GM10266 (cell line): ENCODE data around the gene GPX3.

Source experiments
- DNase-seq: peaks from one replicate; pipeline ENCODE4 v3.0.0; 2012; ENCODE audit errors: extremely low spot score
- TF ChIP-seq, protein P1 (sequence below): IDR thresholded peaks from 2 replicates; pipeline ENCODE4 v1.5.1; 2012; ENCODE audit warnings: mild to moderate bottlenecking, low read depth; ENCODE audit not compliant: control insufficient read depth, insufficient read depth; ENCODE audit errors: missing control alignments

The GPX3 gene, protein sequence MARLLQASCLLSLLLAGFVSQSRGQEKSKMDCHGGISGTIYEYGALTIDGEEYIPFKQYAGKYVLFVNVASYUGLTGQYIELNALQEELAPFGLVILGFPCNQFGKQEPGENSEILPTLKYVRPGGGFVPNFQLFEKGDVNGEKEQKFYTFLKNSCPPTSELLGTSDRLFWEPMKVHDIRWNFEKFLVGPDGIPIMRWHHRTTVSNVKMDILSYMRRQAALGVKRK

DNA sequence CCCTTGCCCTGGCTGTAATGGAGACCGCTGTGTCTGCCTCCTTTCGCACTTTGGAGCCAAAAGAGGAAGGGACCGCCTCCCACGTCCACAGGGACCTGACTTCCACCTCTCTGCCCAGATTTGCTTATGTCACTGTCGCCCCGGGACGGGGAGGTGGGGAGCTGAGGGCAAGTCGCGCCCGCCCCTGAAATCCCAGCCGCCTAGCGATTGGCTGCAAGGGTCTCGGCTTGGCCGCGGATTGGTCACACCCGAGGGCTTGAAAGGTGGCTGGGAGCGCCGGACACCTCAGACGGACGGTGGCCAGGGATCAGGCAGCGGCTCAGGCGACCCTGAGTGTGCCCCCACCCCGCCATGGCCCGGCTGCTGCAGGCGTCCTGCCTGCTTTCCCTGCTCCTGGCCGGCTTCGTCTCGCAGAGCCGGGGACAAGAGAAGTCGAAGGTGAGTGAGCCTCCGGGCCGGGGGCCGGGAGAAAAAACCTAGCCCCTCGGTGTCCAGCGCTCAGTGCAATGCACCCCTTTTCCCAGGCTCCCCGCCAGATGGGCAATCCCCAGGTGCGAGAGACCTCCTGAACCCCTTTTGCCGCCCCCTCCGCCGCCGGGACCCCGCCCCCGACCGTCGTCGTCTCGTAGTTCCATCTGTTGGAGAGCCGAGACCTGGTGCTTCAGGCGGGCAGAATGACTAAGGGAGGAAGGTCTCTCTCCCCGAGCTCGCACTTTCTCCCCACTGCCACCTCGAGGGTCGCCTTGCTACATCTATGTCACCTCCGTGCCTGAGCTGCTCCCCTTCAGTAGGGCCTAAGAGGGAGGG, at the start of gene GPX3:
Gene GPX3 (plus strand): TSS at position 288 of the 807 bp plus-strand sequence. CDS start 64 bp downstream, at position 352.
- peak; percentile 68 for DNase-seq
- TF ChIP-seq, protein P1, sequence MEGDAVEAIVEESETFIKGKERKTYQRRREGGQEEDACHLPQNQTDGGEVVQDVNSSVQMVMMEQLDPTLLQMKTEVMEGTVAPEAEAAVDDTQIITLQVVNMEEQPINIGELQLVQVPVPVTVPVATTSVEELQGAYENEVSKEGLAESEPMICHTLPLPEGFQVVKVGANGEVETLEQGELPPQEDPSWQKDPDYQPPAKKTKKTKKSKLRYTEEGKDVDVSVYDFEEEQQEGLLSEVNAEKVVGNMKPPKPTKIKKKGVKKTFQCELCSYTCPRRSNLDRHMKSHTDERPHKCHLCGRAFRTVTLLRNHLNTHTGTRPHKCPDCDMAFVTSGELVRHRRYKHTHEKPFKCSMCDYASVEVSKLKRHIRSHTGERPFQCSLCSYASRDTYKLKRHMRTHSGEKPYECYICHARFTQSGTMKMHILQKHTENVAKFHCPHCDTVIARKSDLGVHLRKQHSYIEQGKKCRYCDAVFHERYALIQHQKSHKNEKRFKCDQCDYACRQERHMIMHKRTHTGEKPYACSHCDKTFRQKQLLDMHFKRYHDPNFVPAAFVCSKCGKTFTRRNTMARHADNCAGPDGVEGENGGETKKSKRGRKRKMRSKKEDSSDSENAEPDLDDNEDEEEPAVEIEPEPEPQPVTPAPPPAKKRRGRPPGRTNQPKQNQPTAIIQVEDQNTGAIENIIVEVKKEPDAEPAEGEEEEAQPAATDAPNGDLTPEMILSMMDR = no peak

DNA sequence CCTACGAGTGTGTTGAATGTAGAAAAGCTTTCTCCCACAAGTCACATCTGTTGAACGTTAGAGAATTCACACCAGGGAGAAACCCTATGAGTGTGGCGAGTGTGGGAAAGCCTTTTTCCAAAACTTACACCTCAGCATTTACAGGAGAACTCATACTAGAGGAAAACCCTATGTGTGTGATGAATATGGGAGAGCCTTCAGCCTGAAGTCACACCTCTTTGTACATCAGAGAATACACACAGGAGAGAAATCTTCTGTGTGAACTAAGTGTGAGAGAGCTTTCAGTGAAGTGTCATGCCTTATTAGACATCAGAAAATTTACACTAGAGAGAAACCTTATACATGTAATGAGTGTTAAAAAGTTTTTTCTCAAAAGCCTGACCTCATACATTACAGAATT, 41.8 kb upstream of the GPX3 start:
- TF ChIP-seq, protein P1 = no peak

DNA sequence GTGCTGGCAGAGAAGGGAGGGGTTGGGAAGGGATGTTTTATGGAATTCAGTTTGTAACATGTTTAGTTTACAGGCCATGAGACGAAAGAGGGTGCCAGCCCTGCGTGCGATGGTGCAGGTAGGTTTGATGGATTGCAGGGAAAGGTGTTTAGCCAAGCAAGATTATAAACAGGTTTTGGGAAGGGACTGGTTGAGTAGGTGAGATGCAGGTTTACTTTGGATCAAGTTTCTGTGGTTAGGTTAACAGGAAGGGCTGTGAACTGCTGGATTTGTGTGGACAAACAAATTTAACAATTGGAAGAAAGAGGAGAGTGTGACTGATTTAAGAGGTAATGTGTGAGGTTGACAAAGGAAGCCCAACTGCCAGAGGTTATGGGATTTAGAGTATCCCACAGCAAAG, 32.6 kb upstream of the GPX3 start:
- no peak for DNase-seq
- TF ChIP-seq, protein P1 = no peak

More for the DNA sequence above, 41.8 kb upstream of the GPX3 start:
- DNase-seq = no peak

DNA sequence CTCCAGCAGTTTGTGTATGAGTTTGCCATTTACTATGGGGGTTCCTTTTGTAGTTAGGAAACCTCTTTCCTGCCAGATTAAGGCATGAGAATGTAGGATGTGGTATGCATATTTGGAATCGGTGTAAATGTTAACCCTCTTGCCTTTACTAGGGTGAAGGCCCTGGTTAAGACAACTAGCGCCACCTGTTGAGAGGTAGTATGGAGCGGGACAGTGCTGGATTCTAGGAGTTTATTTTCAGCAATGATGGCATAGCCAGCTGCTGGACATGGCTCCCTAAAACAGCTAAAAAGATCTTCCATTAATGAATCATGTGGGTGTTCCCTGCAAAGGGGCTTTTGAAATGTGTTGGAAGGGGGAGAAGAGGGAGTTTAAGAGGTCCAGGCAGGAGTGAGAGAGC, 30.7 kb upstream of the GPX3 start:
- DNase-seq = no peak
- TF ChIP-seq, protein P1 = peak; percentile 26

DNA sequence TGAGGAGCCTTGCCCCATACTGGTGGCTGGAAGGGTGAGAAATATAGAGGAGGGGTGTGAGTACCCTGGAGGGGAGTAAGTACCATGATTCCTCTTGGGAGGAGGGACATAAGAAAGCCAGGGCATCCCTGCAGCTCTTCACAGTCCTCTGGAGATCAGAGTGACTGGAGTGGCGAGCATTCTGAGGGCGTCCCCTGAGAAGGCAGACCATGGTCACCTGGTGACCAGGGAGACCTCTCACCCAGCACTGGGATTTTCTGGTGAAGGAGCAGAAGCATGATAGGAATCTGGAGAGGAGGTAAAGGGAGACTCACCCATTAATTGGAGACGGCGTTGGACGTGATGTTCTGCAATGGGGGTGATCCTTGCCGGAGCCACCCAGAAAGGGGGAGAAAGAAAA, 27.7 kb upstream of the GPX3 start:
- TF ChIP-seq, protein P1 = no peak
- no peak for DNase-seq

DNA sequence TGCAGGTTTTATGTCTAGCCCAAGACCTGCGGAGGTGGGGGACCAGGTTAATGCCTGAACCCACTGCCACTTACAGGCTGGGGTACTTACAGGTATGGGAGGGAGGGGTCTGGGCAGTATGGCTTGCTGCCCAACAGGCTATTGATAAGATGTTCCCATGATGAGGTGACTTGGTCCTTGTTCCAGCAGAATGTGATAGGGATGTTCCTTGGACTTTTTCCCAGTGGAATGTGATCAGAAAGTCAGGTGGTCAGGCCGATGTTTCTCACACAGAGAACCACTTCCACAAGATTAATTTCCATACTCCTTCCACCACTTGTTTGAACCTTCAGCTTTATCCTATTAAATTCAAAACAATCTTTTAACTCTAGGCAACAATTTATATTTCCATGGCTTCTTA, 27.0 kb upstream of the GPX3 start:
- TF ChIP-seq, protein P1 = no peak
- DNase-seq = no peak
